ENCODE data around the gene MINDY1. TPM values are rescaled to one million over a fixed set of nuclear protein-coding genes. Genes with fewer than 3 reads are reported as not detected.

The MINDY1 gene
- total and polyA plus RNA-seq, 7 donors, result 15.6 to 51.8 (median 25.5) TPM

GRCh38 chr1:150971583-150972416 is 34.9 kb downstream of the MINDY1 start:
- Histone ChIP-seq H3K27me3 (no peaks in the 10 kb centered on the region), H3K9me3 (no peaks in the 10 kb centered on the region), H3K4me3 (peak overlapping the region in 3 of 4 donors; percentile 8 to 78 (median 11)), H3K4me1 (peaks cover 0 to 54% (median 49%) of the 10 kb centered on the region in 4 donors), H3K27ac (peak overlapping the region; percentile 93 to 99 (median 96)), H3K36me3 (peaks cover 20 to 23% (median 21%) of the 10 kb centered on the region in 4 donors)
- DNase-seq, result no peak
- no peak for TF ChIP-seq POLR2AphosphoS5 (IDR thresholded peaks at IDR 0.05)
- no peak for TF ChIP-seq CTCF (IDR thresholded peaks at IDR 0.05)
- no peak for TF ChIP-seq POLR2A (IDR thresholded peaks at IDR 0.05)
- no peak for TF ChIP-seq EP300 (IDR thresholded peaks at IDR 0.05)
- intact Hi-C loops (cut with DNase I), result loop anchor here (5.0 kb wide), 1 partner anchor 44 kb away; the partner anchor contains the start of gene SETDB1
- 79 to 84% methylated on average over 6 of the region's 6 CpGs for WGBS, 2 donors

- Histone ChIP-seq H3K36me3 (peaks cover 28 to 31% (median 29%) of the 10 kb centered on the region in 4 donors), H3K27ac (peak overlapping the region; percentile 93 to 99 (median 96)), H3K4me3 (peak overlapping the region in 2 of 4 donors; percentile 10 to 13), H3K4me1 (peaks cover 0 to 54% (median 49%) of the 10 kb centered on the region in 4 donors), H3K27me3 (no peaks in the 10 kb centered on the region), H3K9me3 (no peaks in the 10 kb centered on the region)
- WGBS, 2 donors, result 58 to 69% methylated on average over 11 of the region's 11 CpGs
- TF ChIP-seq EP300 (IDR thresholded peaks at IDR 0.05) (no peak), POLR2A (IDR thresholded peaks at IDR 0.05) (no peak), POLR2AphosphoS5 (IDR thresholded peaks at IDR 0.05) (peak in 3 of 4 donors; percentile 11 to 48 (median 26))
- intact Hi-C loops (cut with DNase I), result loop anchor here (5.0 kb wide), 1 partner anchor 44 kb away; the partner anchor contains the start of gene SETDB1
- peak; percentile 93 for DNase-seq
These were observed 35.7 kb downstream of the MINDY1 start for GRCh38 chr1:150970808-150971582.

- H3K27ac ChIP-seq, result peak overlapping the region in 1 of 4 donors; percentile 8
- H3K4me1 ChIP-seq, result peaks cover 0 to 47% (median 42%) of the 10 kb centered on the region in 4 donors
- peaks cover 33 to 45% (median 42%) of the 10 kb centered on the region in 4 donors for H3K36me3 ChIP-seq
- intact Hi-C loops (cut with DNase I), result loop anchor here (5.0 kb wide), 1 partner anchor 42 kb away; the partner anchor contains the start of gene SETDB1
- H3K4me3 ChIP-seq, result no peak overlapping the region
- no peak for TF ChIP-seq POLR2A (IDR thresholded peaks at IDR 0.05)
- no peak for TF ChIP-seq EP300 (IDR thresholded peaks at IDR 0.05)
- TF ChIP-seq POLR2AphosphoS5 (IDR thresholded peaks at IDR 0.05), result no peak
- TF ChIP-seq CTCF (IDR thresholded peaks at IDR 0.05), result no peak
- WGBS, 2 donors, result 81 to 90% methylated on average over 3 of the region's 3 CpGs
- DNase-seq, result no peak
- H3K27me3 ChIP-seq, result no peaks in the 10 kb centered on the region
- no peaks in the 10 kb centered on the region for H3K9me3 ChIP-seq
These were observed 37.1 kb downstream of the MINDY1 start for GRCh38 chr1:150969626-150970025.

- H3K9me3 ChIP-seq, result no peaks in the 10 kb centered on the region
- H3K36me3 ChIP-seq, result peaks cover 33 to 55% (median 53%) of the 10 kb centered on the region in 4 donors
- intact Hi-C loops (cut with DNase I), result no loop called here
- no peaks in the 10 kb centered on the region for H3K27me3 ChIP-seq
- TF ChIP-seq POLR2A (IDR thresholded peaks at IDR 0.05) (no peak), CTCF (IDR thresholded peaks at IDR 0.05) (no peak), POLR2AphosphoS5 (IDR thresholded peaks at IDR 0.05) (no peak), EP300 (IDR thresholded peaks at IDR 0.05) (no peak)
- H3K4me3 ChIP-seq, result no peak overlapping the region
- peak; percentile 59 for DNase-seq
- no peak overlapping the region for H3K27ac ChIP-seq
- WGBS, 2 donors, result 94 to 96% methylated on average over 4 of the region's 4 CpGs
- peaks cover 0 to 44% (median 40%) of the 10 kb centered on the region in 4 donors for H3K4me1 ChIP-seq
These were observed 38.2 kb downstream of the MINDY1 start for GRCh38 chr1:150968491-150968890.

All from sigmoid colon (tissue), 7 donors.